Mesendoderm (in vitro differentiated cells): ENCODE measurements around the gene AHI1.

Experiments
- DNase-seq: peaks from one replicate; pipeline ENCODE4 v3.0.0; 2013
- H2AK5ac ChIP-seq: 2 replicates; pipeline ENCODE4 v1.6.1; 2013; ENCODE audit warnings: low read length, inconsistent platforms
- H2BK120ac ChIP-seq: 2 replicates; pipeline ENCODE4 v1.6.1; 2013; ENCODE audit warnings: low read depth, mild to moderate bottlenecking, low read length, moderate library complexity, mixed read lengths
- H2BK15ac ChIP-seq: replicated peaks from 2 replicates; pipeline ENCODE4 v1.6.1; 2013; ENCODE audit warnings: low read depth, mild to moderate bottlenecking, moderate library complexity
- H2BK5ac ChIP-seq: 2 replicates; pipeline ENCODE4 v1.6.1; 2013; ENCODE audit warnings: low read length, inconsistent platforms
- H3K18ac ChIP-seq: 2 replicates; pipeline ENCODE4 v1.6.1; 2013; ENCODE audit warnings: mild to moderate bottlenecking, low read length, mixed read lengths
- H3K23ac ChIP-seq: one replicate; pipeline ENCODE4 v1.6.1; 2013; ENCODE audit warnings: low read length
- H3K27ac ChIP-seq: 2 replicates; pipeline ENCODE4 v1.5.1; 2013; ENCODE audit warnings: low read depth, mild to moderate bottlenecking, inconsistent platforms, low read length, moderate library complexity
- H3K27me3 ChIP-seq: 2 replicates; pipeline ENCODE4 v1.6.1; 2013; ENCODE audit warnings: low read length, control low read depth, mild to moderate bottlenecking, inconsistent platforms; ENCODE audit not compliant: insufficient read depth, poor library complexity
- H3K36me3 ChIP-seq: 2 replicates; pipeline ENCODE4 v1.6.1; 2013; ENCODE audit warnings: low read length, inconsistent platforms; ENCODE audit not compliant: control insufficient read depth, insufficient read depth
- H3K4ac ChIP-seq: one replicate; pipeline ENCODE4 v1.6.1; 2013; ENCODE audit warnings: low read depth, mild to moderate bottlenecking, low read length, moderate library complexity
- H3K4me1 ChIP-seq: 2 replicates; pipeline ENCODE4 v1.6.1; 2013; ENCODE audit warnings: low read depth, low read length, inconsistent platforms; ENCODE audit not compliant: control insufficient read depth
- H3K4me2 ChIP-seq: 2 replicates; pipeline ENCODE4 v1.6.1; 2013; ENCODE audit warnings: low read length
- H3K4me3 ChIP-seq: 2 replicates; pipeline ENCODE4 v1.5.1; 2013; ENCODE audit warnings: mild to moderate bottlenecking, low read length
- H3K56ac ChIP-seq: one replicate; pipeline ENCODE4 v1.6.1; 2013; ENCODE audit warnings: low read length
- H3K79me1 ChIP-seq: 2 replicates; pipeline ENCODE4 v1.6.1; 2013; ENCODE audit warnings: low read length, inconsistent platforms
- H3K79me2 ChIP-seq: 2 replicates; pipeline ENCODE4 v1.6.1; 2013; ENCODE audit warnings: mild to moderate bottlenecking, low read length; ENCODE audit not compliant: control insufficient read depth, insufficient read depth
- H3K9ac ChIP-seq: 2 replicates; pipeline ENCODE4 v1.6.1; 2013; ENCODE audit warnings: low read length, inconsistent platforms
- H4K5ac ChIP-seq: one replicate; pipeline ENCODE4 v1.6.1; 2013; ENCODE audit warnings: low read length
- H4K8ac ChIP-seq: one replicate; pipeline ENCODE4 v1.6.1; 2013; ENCODE audit warnings: low read depth, mild to moderate bottlenecking, control low read depth, low read length, moderate library complexity
- WGBS: extraction: QIAGEN DNeasy Blood & Tissue Kit; methylation state at CpG from one replicate; pipeline ENCODE4 v1.1.7; 2013; ENCODE audit warnings: low lambda C conversion rate, missing lambda C conversion rate; ENCODE audit not compliant: insufficient coverage; ENCODE audit errors: extremely low coverage; 5-methylcytosine and 5-hydroxymethylcytosine counted together

Gene AHI1

GRCh38 chr6:135281227-135281626 is 216.3 kb downstream of the AHI1 start:
- Histone ChIP-seq H3K27me3 (no peaks in the 10 kb centered on the region), H2BK5ac (no peak overlapping the region), H3K79me1 (no peaks in the 10 kb centered on the region), H3K4me3 (no peak overlapping the region), H3K4me1 (no peaks in the 10 kb centered on the region), H3K56ac (no peak overlapping the region), H3K27ac (no peak overlapping the region), H3K79me2 (no peaks in the 10 kb centered on the region), H4K5ac (no peak overlapping the region), H2AK5ac (no peak overlapping the region), H4K8ac (no peak overlapping the region), H3K23ac (no peak overlapping the region), H3K9ac (no peak overlapping the region), H3K4ac (no peak overlapping the region), H3K18ac (no peak overlapping the region), H3K36me3 (no peaks in the 10 kb centered on the region), H3K4me2 (no peak overlapping the region), H2BK120ac (no peak overlapping the region), H2BK15ac (no peak overlapping the region)
- WGBS = no CpG with 5 or more reads among the region's 2 CpGs
- DNase-seq = no peak

DNA sequence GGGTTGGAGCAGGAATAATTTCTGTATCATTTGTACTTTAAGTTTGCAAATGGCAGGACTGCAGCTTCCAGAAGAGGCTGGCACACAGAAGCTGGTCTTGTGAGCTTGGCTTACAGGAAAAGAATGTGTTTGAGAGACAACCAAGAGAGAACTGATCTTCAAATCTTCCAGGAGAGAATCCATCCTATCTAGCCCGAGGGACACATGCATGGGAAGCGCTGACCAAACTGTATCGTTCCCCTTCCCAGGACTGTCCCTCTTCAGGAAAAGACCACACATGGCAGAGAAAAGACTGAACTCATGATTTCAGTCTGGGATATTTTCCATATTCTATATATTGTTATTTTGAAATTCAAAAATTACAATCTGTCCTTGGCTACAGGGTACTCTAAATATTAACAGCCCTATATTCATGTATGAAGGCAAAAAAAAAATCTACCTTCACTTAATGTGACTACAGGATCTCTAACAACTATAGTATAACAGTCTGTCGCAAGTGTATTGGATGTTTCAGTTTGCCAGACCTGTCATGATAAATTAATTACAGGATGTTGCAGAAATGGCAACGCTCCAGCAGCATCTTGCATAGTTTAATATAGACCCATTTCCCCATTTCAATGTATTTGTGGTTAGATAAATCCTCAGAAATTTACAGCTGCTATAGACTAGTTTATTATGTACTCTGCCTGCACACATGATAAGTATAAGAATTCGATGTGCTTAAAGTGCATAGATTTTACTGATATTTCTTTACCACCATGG is 217.0 kb downstream of the AHI1 start:
- H2BK120ac ChIP-seq = no peak overlapping the region
- H3K23ac ChIP-seq = no peak overlapping the region
- no peak overlapping the region for H3K18ac ChIP-seq
- no peak overlapping the region for H2BK5ac ChIP-seq
- no peak overlapping the region for H3K4me2 ChIP-seq
- H4K8ac ChIP-seq = no peak overlapping the region
- no CpG with 5 or more reads among the region's 6 CpGs for WGBS
- H3K4me3 ChIP-seq = no peak overlapping the region
- peaks cover under 1% of the 10 kb centered on the region for H3K4me1 ChIP-seq
- no peaks in the 10 kb centered on the region for H3K79me2 ChIP-seq
- no peak overlapping the region for H3K4ac ChIP-seq
- H3K27ac ChIP-seq = no peak overlapping the region
- H3K9ac ChIP-seq = no peak overlapping the region
- H2AK5ac ChIP-seq = no peak overlapping the region
- H4K5ac ChIP-seq = no peak overlapping the region
- H3K79me1 ChIP-seq = no peaks in the 10 kb centered on the region
- no peaks in the 10 kb centered on the region for H3K27me3 ChIP-seq
- no peak overlapping the region for H3K56ac ChIP-seq
- H2BK15ac ChIP-seq = no peak overlapping the region
- no peak for DNase-seq
- H3K36me3 ChIP-seq = no peaks in the 10 kb centered on the region

DNA sequence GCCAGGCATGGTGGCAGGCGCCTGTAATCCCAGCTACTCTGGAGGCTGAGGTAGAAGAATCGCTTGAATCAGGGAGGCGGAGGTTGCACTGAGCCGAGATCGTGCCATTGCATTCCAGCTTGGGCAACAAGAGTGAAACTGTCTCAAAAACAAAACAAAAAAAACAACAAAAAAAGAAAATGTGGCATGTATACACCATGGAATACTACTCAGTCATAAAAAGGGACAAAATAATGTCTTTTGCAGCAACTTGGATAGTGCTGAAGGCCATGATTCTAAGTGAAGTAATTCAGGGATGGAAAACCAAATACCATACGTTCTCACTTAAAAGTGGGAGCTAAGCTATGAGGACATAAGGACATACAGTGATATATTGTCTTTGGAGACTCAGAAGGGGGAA is 220.1 kb downstream of the AHI1 start:
- Histone ChIP-seq H4K5ac (no peak overlapping the region), H3K4me2 (no peak overlapping the region), H3K27ac (no peak overlapping the region), H2AK5ac (no peak overlapping the region), H3K36me3 (no peaks in the 10 kb centered on the region), H3K56ac (no peak overlapping the region), H3K79me2 (no peaks in the 10 kb centered on the region), H2BK15ac (no peak overlapping the region), H3K4me1 (peaks cover 4% of the 10 kb centered on the region), H3K27me3 (no peaks in the 10 kb centered on the region), H3K4ac (no peak overlapping the region), H3K9ac (no peak overlapping the region), H2BK5ac (no peak overlapping the region), H3K23ac (no peak overlapping the region), H3K4me3 (no peak overlapping the region), H2BK120ac (no peak overlapping the region), H3K18ac (no peak overlapping the region), H3K79me1 (no peaks in the 10 kb centered on the region), H4K8ac (no peak overlapping the region)
- WGBS = no CpG with 5 or more reads among the region's 6 CpGs
- DNase-seq = no peak

- no peaks in the 10 kb centered on the region for H3K36me3 ChIP-seq
- H2AK5ac ChIP-seq = no peak overlapping the region
- no peak overlapping the region for H2BK120ac ChIP-seq
- no peak overlapping the region for H3K9ac ChIP-seq
- H3K4me3 ChIP-seq = no peak overlapping the region
- no CpG with 5 or more reads among the region's 5 CpGs for WGBS
- DNase-seq = no peak
- H3K79me1 ChIP-seq = no peaks in the 10 kb centered on the region
- H2BK15ac ChIP-seq = no peak overlapping the region
- H3K18ac ChIP-seq = no peak overlapping the region
- H3K23ac ChIP-seq = no peak overlapping the region
- no peaks in the 10 kb centered on the region for H3K79me2 ChIP-seq
- no peak overlapping the region for H3K27ac ChIP-seq
- no peak overlapping the region for H2BK5ac ChIP-seq
- no peak overlapping the region for H3K4ac ChIP-seq
- no peak overlapping the region for H4K8ac ChIP-seq
- H3K56ac ChIP-seq = no peak overlapping the region
- peaks cover 11% of the 10 kb centered on the region for H3K4me1 ChIP-seq
- H4K5ac ChIP-seq = no peak overlapping the region
- no peak overlapping the region for H3K4me2 ChIP-seq
- H3K27me3 ChIP-seq = no peaks in the 10 kb centered on the region
Measured at GRCh38 chr6:135274561-135275293, 222.8 kb downstream of the AHI1 start.

DNA sequence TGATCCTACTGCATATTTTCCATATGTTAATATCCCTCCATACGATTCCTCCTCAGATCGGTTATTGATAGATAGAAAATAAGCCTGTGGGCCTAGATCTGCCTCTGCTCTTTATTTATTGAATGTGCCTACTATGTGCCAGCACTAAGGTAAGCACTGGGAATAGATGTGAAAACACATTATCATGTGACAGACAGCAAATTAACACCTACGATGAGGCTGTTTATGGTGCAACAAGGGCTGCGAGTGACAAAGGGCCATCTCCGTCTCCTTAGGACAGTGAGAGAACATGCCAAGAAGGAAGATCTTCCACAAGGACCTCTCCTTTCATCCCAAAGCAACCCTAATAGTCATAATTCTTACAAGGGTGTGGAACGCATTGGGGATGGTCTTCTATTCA is 225.9 kb downstream of the AHI1 start:
- H2BK120ac ChIP-seq = peak overlapping the region; percentile 15
- no peak overlapping the region for H3K18ac ChIP-seq
- no peak overlapping the region for H2AK5ac ChIP-seq
- no peaks in the 10 kb centered on the region for H3K79me2 ChIP-seq
- H3K4me1 ChIP-seq = peaks cover 11% of the 10 kb centered on the region
- no peaks in the 10 kb centered on the region for H3K79me1 ChIP-seq
- no peak overlapping the region for H4K8ac ChIP-seq
- H3K36me3 ChIP-seq = no peaks in the 10 kb centered on the region
- H4K5ac ChIP-seq = no peak overlapping the region
- peak; percentile 78 for DNase-seq
- H3K9ac ChIP-seq = no peak overlapping the region
- H3K4ac ChIP-seq = no peak overlapping the region
- H2BK5ac ChIP-seq = no peak overlapping the region
- no peak overlapping the region for H3K27ac ChIP-seq
- H3K27me3 ChIP-seq = no peaks in the 10 kb centered on the region
- no peak overlapping the region for H3K56ac ChIP-seq
- no CpG with 5 or more reads among the region's 6 CpGs for WGBS
- H3K23ac ChIP-seq = no peak overlapping the region
- H2BK15ac ChIP-seq = no peak overlapping the region
- H3K4me2 ChIP-seq = no peak overlapping the region
- H3K4me3 ChIP-seq = no peak overlapping the region
